Upper lobe of left lung (tissue), 4 donors: Measurements from ENCODE around the gene CHMP1B.

ENCODE experiments used
- EP300 ChIP-seq, 4 donors: sonication (generic); formaldehyde crosslinking; IDR thresholded peaks; one replicate each; pipeline ENCODE4 v1.5.1; 2017; ENCODE audit warnings: antibody characterized with exemption in 4 of 4, control low read depth in 2 of 4
- POLR2A ChIP-seq, 4 donors: fragments of 450-650 bp; IDR thresholded peaks; one replicate each; pipeline ENCODE4 v1.5.1; 2016 to 2017; ENCODE audit warnings: antibody characterized with exemption in 4 of 4, mild to moderate bottlenecking in 2 of 4
- POLR2AphosphoS5 ChIP-seq, 2 donors: sonication (generic); formaldehyde crosslinking; IDR thresholded peaks; one replicate each; pipeline ENCODE4 v1.5.1; 2017; ENCODE audit warnings: antibody characterized with exemption in 2 of 2
- TF ChIP-seq, protein P1 (sequence below), 6 experiments: fragments of 450-650 bp in 4 of 6; fragments of 200-600 bp in 2 of 6; sonication (generic) in 2 of 6; IDR thresholded peaks; one replicate each; pipeline ENCODE4 v1.5.1; 2016 to 2019; ENCODE audit warnings: antibody characterized with exemption in 6 of 6

DNA sequence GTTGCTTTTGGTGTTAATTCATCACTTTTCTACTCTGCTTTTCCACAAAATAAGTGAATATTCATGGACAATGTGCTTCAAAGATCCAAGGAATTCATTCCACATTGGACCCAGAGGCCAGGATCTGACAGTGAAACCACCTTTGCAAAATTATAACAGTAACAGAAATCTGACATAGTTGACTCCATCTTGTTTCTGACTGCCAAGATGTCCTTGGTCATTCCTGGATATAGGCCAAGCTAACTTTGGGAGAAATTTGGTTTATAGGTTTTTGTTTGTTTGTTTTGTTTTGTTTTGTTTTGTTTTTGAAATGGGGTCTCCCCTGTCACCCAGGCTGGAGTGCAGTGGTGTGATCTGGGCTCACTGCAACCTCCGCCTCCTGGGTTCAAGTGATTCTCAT is 46.6 kb downstream of the CHMP1B start:
- TF ChIP-seq POLR2AphosphoS5 (IDR thresholded peaks at IDR 0.05) (no peak), EP300 (IDR thresholded peaks at IDR 0.05) (no peak), POLR2A (IDR thresholded peaks at IDR 0.05) (no peak)
- TF ChIP-seq, protein P1, sequence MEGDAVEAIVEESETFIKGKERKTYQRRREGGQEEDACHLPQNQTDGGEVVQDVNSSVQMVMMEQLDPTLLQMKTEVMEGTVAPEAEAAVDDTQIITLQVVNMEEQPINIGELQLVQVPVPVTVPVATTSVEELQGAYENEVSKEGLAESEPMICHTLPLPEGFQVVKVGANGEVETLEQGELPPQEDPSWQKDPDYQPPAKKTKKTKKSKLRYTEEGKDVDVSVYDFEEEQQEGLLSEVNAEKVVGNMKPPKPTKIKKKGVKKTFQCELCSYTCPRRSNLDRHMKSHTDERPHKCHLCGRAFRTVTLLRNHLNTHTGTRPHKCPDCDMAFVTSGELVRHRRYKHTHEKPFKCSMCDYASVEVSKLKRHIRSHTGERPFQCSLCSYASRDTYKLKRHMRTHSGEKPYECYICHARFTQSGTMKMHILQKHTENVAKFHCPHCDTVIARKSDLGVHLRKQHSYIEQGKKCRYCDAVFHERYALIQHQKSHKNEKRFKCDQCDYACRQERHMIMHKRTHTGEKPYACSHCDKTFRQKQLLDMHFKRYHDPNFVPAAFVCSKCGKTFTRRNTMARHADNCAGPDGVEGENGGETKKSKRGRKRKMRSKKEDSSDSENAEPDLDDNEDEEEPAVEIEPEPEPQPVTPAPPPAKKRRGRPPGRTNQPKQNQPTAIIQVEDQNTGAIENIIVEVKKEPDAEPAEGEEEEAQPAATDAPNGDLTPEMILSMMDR (IDR thresholded peaks at IDR 0.05): no peak
